Liver (tissue), 9 donors: ENCODE data around the gene ELAVL3. TPM values are rescaled to one million over a fixed set of nuclear protein-coding genes. Genes with fewer than 3 reads are reported as not detected.
A peak's percentile ranks its signal among the peaks of the same experiment; 100 is the strongest.

Experiments used
- DNase-seq: peaks from one replicate; pipeline ENCODE4 v3.0.0-alpha.2; 2017; ENCODE audit warnings: low spot score
- H3K27ac ChIP-seq, 2 donors: one replicate each; pipeline ENCODE4 v1.7.0; 2013; ENCODE audit warnings: inconsistent platforms in 2 of 2, low read length in 2 of 2, control low read depth in 1 of 2, low read depth in 1 of 2, mild to moderate bottlenecking in 1 of 2
- H3K27me3 ChIP-seq, 4 donors: one replicate each; pipeline versions ENCODE4 v1.6.1 to v1.7.0; 2013; ENCODE audit warnings: low read length in 3 of 4, inconsistent platforms in 1 of 4, mild to moderate bottlenecking in 1 of 4, moderate library complexity in 1 of 4; ENCODE audit not compliant: control insufficient read depth in 4 of 4, insufficient read depth in 4 of 4
- H3K36me3 ChIP-seq, 4 donors: one replicate each; pipeline versions ENCODE4 v1.6.1 to v1.7.0; 2013; ENCODE audit warnings: low read length in 3 of 4, mild to moderate bottlenecking in 3 of 4, low read depth in 1 of 4, moderate library complexity in 1 of 4; ENCODE audit not compliant: control insufficient read depth in 4 of 4, insufficient read depth in 3 of 4
- H3K4me1 ChIP-seq, 4 donors: one replicate each; pipeline versions ENCODE4 v1.6.1 to v1.7.0; 2013; ENCODE audit warnings: low read length in 3 of 4, mild to moderate bottlenecking in 3 of 4, moderate library complexity in 1 of 4; ENCODE audit not compliant: control insufficient read depth in 4 of 4, insufficient read depth in 4 of 4
- H3K4me3 ChIP-seq, 3 donors: one replicate each; pipeline versions ENCODE4 v1.6.1 to v1.7.0; 2013; ENCODE audit warnings: low read length in 3 of 3, control low read depth in 1 of 3, low read depth in 1 of 3, mild to moderate bottlenecking in 1 of 3
- H3K9ac ChIP-seq, 2 donors: one replicate each; pipeline ENCODE4 v1.7.0; 2013; ENCODE audit warnings: low read length in 2 of 2, mild to moderate bottlenecking in 2 of 2, moderate library complexity in 2 of 2, control low read depth in 1 of 2, low read depth in 1 of 2
- H3K9me3 ChIP-seq, 4 donors: one replicate each; pipeline versions ENCODE4 v1.6.1 to v1.7.0; 2013; ENCODE audit warnings: low read length in 3 of 4; ENCODE audit not compliant: control insufficient read depth in 4 of 4
- FOXA1 ChIP-seq: IDR thresholded peaks from 2 replicates; pipeline ENCODE4 v1.6.1; 2016; ENCODE audit warnings: antibody characterized with exemption
- HNF4A ChIP-seq, 2 donors: conservative IDR thresholded peaks; 2 replicates each; pipeline ENCODE4 v1.6.1; 2016; ENCODE audit warnings: antibody characterized with exemption in 2 of 2, mild to moderate bottlenecking in 2 of 2
- HNF4G ChIP-seq: IDR thresholded peaks from 2 replicates; pipeline ENCODE4 v1.6.1; 2016; ENCODE audit warnings: antibody characterized with exemption
- MAX ChIP-seq: IDR thresholded peaks from 2 replicates; pipeline ENCODE4 v1.6.1; 2016; ENCODE audit warnings: antibody characterized with exemption
- NR2F2 ChIP-seq: IDR thresholded peaks from 2 replicates; pipeline ENCODE4 v1.6.1; 2016; ENCODE audit warnings: antibody characterized with exemption
- RAD21 ChIP-seq, 2 donors: IDR thresholded peaks; 2 replicates each; pipeline ENCODE4 v1.6.1; 2016; ENCODE audit warnings: antibody characterized with exemption in 2 of 2, mild to moderate bottlenecking in 2 of 2
- REST ChIP-seq: IDR thresholded peaks from 2 replicates; pipeline ENCODE4 v1.6.1; 2016; ENCODE audit warnings: antibody characterized with exemption, mild to moderate bottlenecking
- RXRA ChIP-seq, 2 donors: IDR thresholded peaks; 2 replicates each; pipeline ENCODE4 v1.6.1; 2017 to 2018; ENCODE audit warnings: antibody characterized with exemption in 2 of 2, mild to moderate bottlenecking in 1 of 2
- WGBS: extraction: QIAGEN DNeasy Blood & Tissue Kit; methylation state at CpG from one replicate; pipeline ENCODE4 v1.1.7; 2013; 5-methylcytosine and 5-hydroxymethylcytosine counted together
- polyA plus RNA-seq, 2 donors: library from polyadenylated mRNA; stranded (reverse) in 1 of 2; unstranded in 1 of 2; fragments of 200-250 nt in 1 of 2; fragments of >200 nt in 1 of 2; fragmentation: Nextera tagmentation in 1 of 2; extraction: Ambion mirVana in 1 of 2; gene quantifications; one replicate each; pipeline versions ENCODE4 v1.2.1 to v1.2.3, GENCODE V29; 2013 to 2015
- total RNA-seq, 2 donors: library from RNA; depleted of rRNA; stranded (reverse); fragments of >200 nt; gene quantifications; one replicate each; pipeline ENCODE4 v1.2.3, GENCODE V29; 2014
- TF ChIP-seq, protein P1 (sequence below): IDR thresholded peaks from 2 replicates; pipeline ENCODE4 v1.6.1; 2016; ENCODE audit warnings: antibody characterized with exemption
- TF ChIP-seq, protein P2 (sequence below): fragments of 150-350 bp; IDR thresholded peaks from 2 replicates; pipeline ENCODE4 v1.5.1; 2017; ENCODE audit warnings: improper control_type of control experiment, low read depth, low read length; ENCODE audit not compliant: missing input control
- donor health status: healthy.
- donor health status: healthy.
- donor health status: healthy.
- donor health status: healthy.
- donor health status: healthy.

ELAVL3 gene
- total and polyA plus RNA-seq, 4 donors = not detected

GRCh38 chr19:11482384-11483050 is 1.7 kb upstream of the ELAVL3 start:
- WGBS = 5% methylated on average over 58 of the region's 58 CpGs

GRCh38 chr19:11481534-11482383 is 913 bp upstream of the ELAVL3 start:
- H3K4me3 ChIP-seq = peak overlapping the region in 1 of 3 donors; percentile 27

More at GRCh38 chr19:11482384-11483050, 1.7 kb upstream of the ELAVL3 start:
- Histone ChIP-seq H3K27me3 (peaks cover 0 to 3% (median 0%) of the 10 kb centered on the region in 4 donors), H3K27ac (no peak overlapping the region), H3K4me3 (peak overlapping the region in 1 of 3 donors; percentile 27), H3K4me1 (peaks cover 14 to 25% (median 17%) of the 10 kb centered on the region in 4 donors), H3K36me3 (peaks cover 0 to 5% (median 0%) of the 10 kb centered on the region in 4 donors), H3K9me3 (no peaks in the 10 kb centered on the region), H3K9ac (no peak overlapping the region)
- DNase-seq = peak; percentile 82
- no peak for TF ChIP-seq RXRA (IDR thresholded peaks at IDR 0.05)
- no peak for TF ChIP-seq NR2F2
- no peak for TF ChIP-seq HNF4G
- TF ChIP-seq, protein P1, sequence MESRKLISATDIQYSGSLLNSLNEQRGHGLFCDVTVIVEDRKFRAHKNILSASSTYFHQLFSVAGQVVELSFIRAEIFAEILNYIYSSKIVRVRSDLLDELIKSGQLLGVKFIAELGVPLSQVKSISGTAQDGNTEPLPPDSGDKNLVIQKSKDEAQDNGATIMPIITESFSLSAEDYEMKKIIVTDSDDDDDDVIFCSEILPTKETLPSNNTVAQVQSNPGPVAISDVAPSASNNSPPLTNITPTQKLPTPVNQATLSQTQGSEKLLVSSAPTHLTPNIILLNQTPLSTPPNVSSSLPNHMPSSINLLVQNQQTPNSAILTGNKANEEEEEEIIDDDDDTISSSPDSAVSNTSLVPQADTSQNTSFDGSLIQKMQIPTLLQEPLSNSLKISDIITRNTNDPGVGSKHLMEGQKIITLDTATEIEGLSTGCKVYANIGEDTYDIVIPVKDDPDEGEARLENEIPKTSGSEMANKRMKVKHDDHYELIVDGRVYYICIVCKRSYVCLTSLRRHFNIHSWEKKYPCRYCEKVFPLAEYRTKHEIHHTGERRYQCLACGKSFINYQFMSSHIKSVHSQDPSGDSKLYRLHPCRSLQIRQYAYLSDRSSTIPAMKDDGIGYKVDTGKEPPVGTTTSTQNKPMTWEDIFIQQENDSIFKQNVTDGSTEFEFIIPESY = no peak
- TF ChIP-seq, protein P2, sequence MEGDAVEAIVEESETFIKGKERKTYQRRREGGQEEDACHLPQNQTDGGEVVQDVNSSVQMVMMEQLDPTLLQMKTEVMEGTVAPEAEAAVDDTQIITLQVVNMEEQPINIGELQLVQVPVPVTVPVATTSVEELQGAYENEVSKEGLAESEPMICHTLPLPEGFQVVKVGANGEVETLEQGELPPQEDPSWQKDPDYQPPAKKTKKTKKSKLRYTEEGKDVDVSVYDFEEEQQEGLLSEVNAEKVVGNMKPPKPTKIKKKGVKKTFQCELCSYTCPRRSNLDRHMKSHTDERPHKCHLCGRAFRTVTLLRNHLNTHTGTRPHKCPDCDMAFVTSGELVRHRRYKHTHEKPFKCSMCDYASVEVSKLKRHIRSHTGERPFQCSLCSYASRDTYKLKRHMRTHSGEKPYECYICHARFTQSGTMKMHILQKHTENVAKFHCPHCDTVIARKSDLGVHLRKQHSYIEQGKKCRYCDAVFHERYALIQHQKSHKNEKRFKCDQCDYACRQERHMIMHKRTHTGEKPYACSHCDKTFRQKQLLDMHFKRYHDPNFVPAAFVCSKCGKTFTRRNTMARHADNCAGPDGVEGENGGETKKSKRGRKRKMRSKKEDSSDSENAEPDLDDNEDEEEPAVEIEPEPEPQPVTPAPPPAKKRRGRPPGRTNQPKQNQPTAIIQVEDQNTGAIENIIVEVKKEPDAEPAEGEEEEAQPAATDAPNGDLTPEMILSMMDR = peak; percentile 81
- TF ChIP-seq RAD21 (IDR thresholded peaks at IDR 0.05) = peak; percentile 71 to 81

More at GRCh38 chr19:11481534-11482383, 913 bp upstream of the ELAVL3 start:
- peaks cover 0 to 3% (median 0%) of the 10 kb centered on the region in 4 donors for H3K27me3 ChIP-seq
- no peaks in the 10 kb centered on the region for H3K9me3 ChIP-seq
- H3K27ac ChIP-seq = no peak overlapping the region
- H3K36me3 ChIP-seq = peaks cover 0 to 5% (median 0%) of the 10 kb centered on the region in 4 donors
- H3K4me1 ChIP-seq = peaks cover 14 to 25% (median 17%) of the 10 kb centered on the region in 4 donors
- 8% methylated on average over 50 of the region's 50 CpGs for WGBS
- no peak overlapping the region for H3K9ac ChIP-seq
- TF ChIP-seq RXRA (IDR thresholded peaks at IDR 0.05) (no peak), HNF4A (conservative IDR thresholded peaks at IDR 0.05) (no peak), NR2F2 (no peak), MAX (no peak), FOXA1 (no peak), REST (peak; percentile 18)
- TF ChIP-seq, protein P2 = peak; percentile 2
- peak; percentile 58 for DNase-seq
